MCF 10A (cell line): Measurements from ENCODE around the gene PTER. TPM values are rescaled to one million over a fixed set of nuclear protein-coding genes. Genes with fewer than 3 reads are reported as not detected.

ENCODE experiments used
- total RNA-seq: library from RNA; stranded (reverse); gene quantifications from 2 replicates; pipeline ENCODE4 v1.2.3, GENCODE V29; 2022

PTER gene
- total RNA-seq, 1 experiment from 2014 or later, result 50.8 TPM

Other genes with a start within 250 kb of the PTER start
- gene C1QL3, start 84.9 kb downstream of the PTER start, total RNA-seq, result not detected in 2 replicates